B cell (primary cell): ENCODE results near the gene MEGF8. TPM values are rescaled to one million over a fixed set of nuclear protein-coding genes. Genes with fewer than 3 reads are reported as not detected.

Experiments used
- ATAC-seq: fragments of 200-7000 bp; cut with Tn5 transposase; one replicate; pipeline ENCODE4 v1.10.0; 2021; ENCODE audit warnings: low read depth, mild to moderate bottlenecking, moderate number of reproducible peaks, moderate library complexity
- CTCF ChIA-PET: fragments of 350-600 bp; sonication (Branson Sonifier 250); formaldehyde crosslinking; loops from one replicate; lab custom pipeline; 2021; ENCODE audit warnings: antibody characterized with exemption, inconsistent platforms; lab: Charles Lee
- POLR2A ChIA-PET: fragments of 350-600 bp; sonication (Branson Sonifier 250); formaldehyde crosslinking; loops from one replicate; lab custom pipeline; 2021; ENCODE audit warnings: antibody characterized with exemption; lab: Charles Lee
- DNase-seq: peaks from one replicate; pipeline ENCODE4 v3.0.0; 2013
- H2AFZ ChIP-seq: 2 replicates; pipeline ENCODE4 v1.6.1; 2012; ENCODE audit warnings: mild to moderate bottlenecking, low read depth, low read length; ENCODE audit not compliant: insufficient read depth, poor library complexity, severe bottlenecking
- H3K27ac ChIP-seq, 2 donors: 1 replicate in 1 of 2; 2 replicates in 1 of 2; pipeline ENCODE4 v1.5.1; 2012 to 2013; ENCODE audit warnings: low read length in 2 of 2, mild to moderate bottlenecking in 2 of 2, moderate library complexity in 1 of 2
- H3K27me3 ChIP-seq, 4 experiments: fragments of 200-600 bp in 1 of 4; sonication (generic) in 1 of 4; replicated peaks in 1 of 4; 1 replicate in 2 of 4; 2 replicates in 2 of 4; pipeline versions ENCODE4 v1.6.1 to v1.7.0; 2013 to 2016; ENCODE audit warnings: low read length in 3 of 4, mild to moderate bottlenecking in 2 of 4, mixed read lengths in 1 of 4, moderate library complexity in 1 of 4; ENCODE audit not compliant: insufficient read depth in 4 of 4, control insufficient read depth in 3 of 4; ENCODE audit errors: control extremely low read depth in 1 of 4
- H3K36me3 ChIP-seq, 2 experiments: replicated peaks in 1 of 2; 1 replicate in 1 of 2; 2 replicates in 1 of 2; pipeline versions ENCODE4 v1.6.1 to v1.7.1; 2013; ENCODE audit warnings: low read length in 1 of 2; ENCODE audit not compliant: insufficient read depth in 2 of 2, control insufficient read depth in 1 of 2; ENCODE audit errors: control extremely low read depth in 1 of 2, extremely low read depth in 1 of 2
- H3K4me1 ChIP-seq, 2 donors: fragments of 200-600 bp in 1 of 2; sonication (generic) in 1 of 2; 1 replicate in 1 of 2; 2 replicates in 1 of 2; pipeline versions ENCODE4 v1.5.1 to v1.6.1; 2013 to 2017; ENCODE audit warnings: low read length in 2 of 2; ENCODE audit not compliant: control insufficient read depth in 2 of 2, insufficient read depth in 2 of 2
- H3K4me2 ChIP-seq: replicated peaks from 2 replicates; pipeline ENCODE3; 2012; ENCODE audit warnings: mild to moderate bottlenecking, low read depth, low read length; ENCODE audit not compliant: poor library complexity, severe bottlenecking
- H3K4me3 ChIP-seq, 5 experiments: fragments of 200-600 bp in 1 of 5; sonication (generic) in 1 of 5; 1 replicate in 3 of 5; 2 replicates in 2 of 5; pipeline versions ENCODE4 v1.5.1 to v1.7.0; 2011 to 2016; ENCODE audit warnings: low read length in 4 of 5, mild to moderate bottlenecking in 4 of 5, low read depth in 2 of 5, control low read depth in 1 of 5, moderate library complexity in 1 of 5; ENCODE audit not compliant: insufficient read depth in 1 of 5; ENCODE audit errors: control extremely low read depth in 1 of 5, extremely low read depth in 1 of 5
- H3K79me2 ChIP-seq: fragments of 200-600 bp; sonication (generic); one replicate; pipeline ENCODE4 v1.6.0; 2016; ENCODE audit warnings: low read length; ENCODE audit not compliant: control insufficient read depth, insufficient read depth
- H3K9ac ChIP-seq: fragments of 200-600 bp; sonication (generic); 2 replicates; pipeline ENCODE4 v1.6.1; 2017; ENCODE audit warnings: mild to moderate bottlenecking, low read length, moderate library complexity
- H3K9me3 ChIP-seq, 3 donors: one replicate each; pipeline versions ENCODE4 v1.6.1 to v1.7.1; 2013; ENCODE audit warnings: low read length in 2 of 3; ENCODE audit not compliant: control insufficient read depth in 2 of 3, insufficient read depth in 1 of 3; ENCODE audit errors: control extremely low read depth in 1 of 3
- H4K20me1 ChIP-seq: 2 replicates; pipeline ENCODE4 v1.6.0; 2012; ENCODE audit warnings: mild to moderate bottlenecking, low read length; ENCODE audit not compliant: insufficient read depth, control insufficient read depth, poor library complexity, severe bottlenecking
- H3K27ac Mint-ChIP-seq: one replicate; pipeline ENCODE4 v1.8.0; 2021; ENCODE audit warnings: mixed read lengths
- H3K27me3 Mint-ChIP-seq: one replicate; pipeline ENCODE4 v1.8.0; 2021; ENCODE audit warnings: mixed read lengths
- H3K4me1 Mint-ChIP-seq: one replicate; pipeline ENCODE4 v1.8.0; 2021; ENCODE audit warnings: mixed read lengths
- H3K4me3 Mint-ChIP-seq: one replicate; pipeline ENCODE4 v1.8.0; 2021; ENCODE audit warnings: mixed read lengths
- H3K9me3 Mint-ChIP-seq: one replicate; pipeline ENCODE4 v1.8.0; 2022; ENCODE audit warnings: mixed read lengths; ENCODE audit not compliant: insufficient read depth
- EZH2 ChIP-seq: IDR thresholded peaks from 2 replicates; pipeline ENCODE4 v1.6.1; 2012; ENCODE audit warnings: borderline replicate concordance, low read depth, mild to moderate bottlenecking, moderate library complexity, low read length; ENCODE audit not compliant: insufficient read depth, poor library complexity, severe bottlenecking
- WGBS: methylation state at CpG from one replicate; pipeline ENCODE4 v1.1.5; 2013; ENCODE audit warnings: missing lambda C conversion rate; ENCODE audit not compliant: insufficient coverage; 5-methylcytosine and 5-hydroxymethylcytosine counted together
- intact Hi-C: fragments of 100-400 bp; cut with micrococcal nuclease; formaldehyde crosslinking; loops from one replicate; pipeline ENCODE4 v1.10.0; 2022
- polyA plus RNA-seq: library from polyadenylated mRNA; depleted of rRNA; stranded (reverse); fragments of >200 nt; gene quantifications from 2 replicates; pipeline ENCODE4 v1.2.3, GENCODE V29; 2012
- small RNA-seq: library from RNA; depleted of rRNA; stranded (forward); fragments of <200 nt; gene quantifications from one replicate; pipeline ENCODE3, GENCODE V24; 2012; ENCODE audit warnings: low replicate concordance, low read depth; ENCODE audit not compliant: insufficient read length
- total RNA-seq, 2 donors: library from RNA; stranded (reverse); fragments of 120-200 nt in 1 of 2; gene quantifications; 1 replicate in 1 of 2; 2 replicates in 1 of 2; pipeline versions ENCODE4 v1.2.3 to v1.2.4, GENCODE V29; 2013 to 2022
- TF ChIP-seq, protein P1 (sequence below): fragments of 200-600 bp; IDR thresholded peaks from one replicate; pipeline ENCODE4 v1.8.0; 2022; ENCODE audit warnings: antibody characterized with exemption, mild to moderate bottlenecking

The MEGF8 gene
- total and polyA plus RNA-seq, 2 donors (not counting 1 experiment from before 2014, with no cell fraction given): 8.2 to 26.5 TPM

DNA sequence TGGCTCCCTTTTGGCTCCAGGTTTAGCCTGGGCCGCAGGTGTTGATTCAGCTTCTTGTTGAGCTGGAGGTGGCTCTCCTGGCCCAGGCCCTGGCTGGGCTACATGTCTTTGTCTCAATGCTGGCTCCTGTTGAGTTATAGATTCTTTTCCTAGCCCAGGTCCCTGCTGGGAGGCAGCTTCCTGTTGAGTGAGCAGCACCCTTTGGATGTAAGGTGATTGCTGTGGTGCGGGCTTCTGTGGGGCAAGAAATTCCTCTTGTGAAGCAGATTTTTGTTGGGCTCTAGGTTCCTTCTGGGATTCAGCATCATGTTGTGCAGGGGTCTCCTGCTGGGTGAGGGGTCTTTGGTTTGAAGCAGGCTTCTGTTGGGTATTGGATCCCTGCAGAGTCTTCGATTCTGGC is 101.2 kb downstream of the MEGF8 start:
- peaks cover 0 to 4% of the 10 kb centered on the region in 2 experiments for H3K36me3 ChIP-seq
- H3K4me1 Mint-ChIP-seq: peaks cover 26% of the 10 kb centered on the region
- peaks cover 7% of the 10 kb centered on the region for H3K79me2 ChIP-seq
- peaks cover 0 to 5% (median 0%) of the 10 kb centered on the region in 3 donors for H3K9me3 ChIP-seq
- TF ChIP-seq, protein P1, sequence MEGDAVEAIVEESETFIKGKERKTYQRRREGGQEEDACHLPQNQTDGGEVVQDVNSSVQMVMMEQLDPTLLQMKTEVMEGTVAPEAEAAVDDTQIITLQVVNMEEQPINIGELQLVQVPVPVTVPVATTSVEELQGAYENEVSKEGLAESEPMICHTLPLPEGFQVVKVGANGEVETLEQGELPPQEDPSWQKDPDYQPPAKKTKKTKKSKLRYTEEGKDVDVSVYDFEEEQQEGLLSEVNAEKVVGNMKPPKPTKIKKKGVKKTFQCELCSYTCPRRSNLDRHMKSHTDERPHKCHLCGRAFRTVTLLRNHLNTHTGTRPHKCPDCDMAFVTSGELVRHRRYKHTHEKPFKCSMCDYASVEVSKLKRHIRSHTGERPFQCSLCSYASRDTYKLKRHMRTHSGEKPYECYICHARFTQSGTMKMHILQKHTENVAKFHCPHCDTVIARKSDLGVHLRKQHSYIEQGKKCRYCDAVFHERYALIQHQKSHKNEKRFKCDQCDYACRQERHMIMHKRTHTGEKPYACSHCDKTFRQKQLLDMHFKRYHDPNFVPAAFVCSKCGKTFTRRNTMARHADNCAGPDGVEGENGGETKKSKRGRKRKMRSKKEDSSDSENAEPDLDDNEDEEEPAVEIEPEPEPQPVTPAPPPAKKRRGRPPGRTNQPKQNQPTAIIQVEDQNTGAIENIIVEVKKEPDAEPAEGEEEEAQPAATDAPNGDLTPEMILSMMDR: no peak
- no peak for TF ChIP-seq EZH2
- peaks cover 0 to 2% (median 0%) of the 10 kb centered on the region in 4 experiments for H3K27me3 ChIP-seq
- H3K4me3 ChIP-seq: no peak overlapping the region
- ATAC-seq (no peak), DNase-seq (no peak)
- ChIA-PET CTCF (interaction anchor here (1.0 to 4.1 kb wide), 4 partner anchors 8 to 23 kb away, joined by 3 to 25 read pairs (median 4); no protein-coding TSS in a partner anchor), POLR2A (no interaction called here)
- peaks cover 9 to 22% of the 10 kb centered on the region in 2 donors for H3K4me1 ChIP-seq
- no peak overlapping the region for H2AFZ ChIP-seq
- no peak overlapping the region for H3K9ac ChIP-seq
- H3K9me3 Mint-ChIP-seq: no peaks in the 10 kb centered on the region
- peaks cover 9% of the 10 kb centered on the region for H4K20me1 ChIP-seq
- H3K4me3 Mint-ChIP-seq: no peak overlapping the region
- 96% methylated on average over 3 of the region's 3 CpGs for WGBS
- no peak overlapping the region for H3K27ac ChIP-seq
- H3K4me2 ChIP-seq: no peak overlapping the region
- intact Hi-C loops: no loop called here
- no peaks in the 10 kb centered on the region for H3K27me3 Mint-ChIP-seq
- no peak overlapping the region for H3K27ac Mint-ChIP-seq

DNA sequence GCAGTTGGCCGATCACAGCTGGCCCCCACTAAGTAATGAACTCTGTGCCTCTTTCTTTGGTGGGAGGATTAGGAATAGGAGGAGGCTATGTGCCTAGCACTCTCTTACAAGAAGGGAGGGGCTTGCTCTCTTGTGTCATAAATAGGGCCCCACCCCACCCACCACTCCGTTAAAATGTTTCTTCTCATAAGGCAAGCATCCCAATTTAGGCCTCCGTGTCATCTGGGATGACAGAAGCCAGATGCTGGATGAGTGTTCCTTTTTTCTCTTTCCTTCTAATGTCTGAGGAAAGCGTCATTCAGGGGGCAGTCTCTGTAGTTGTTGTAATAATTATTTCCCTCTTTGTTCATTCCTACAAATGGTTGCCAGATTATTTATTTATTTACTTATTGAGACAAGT is 101.9 kb downstream of the MEGF8 start, which contains the start of gene LIPE:
Gene LIPE (minus strand): TSS at position 76 of the 400 bp plus-strand sequence. CDS start 239 bp downstream, outside the sequence.
- H3K27ac ChIP-seq: no peak within 1 kb of the TSS
- intact Hi-C loops: no loop called here
- H3K9me3 ChIP-seq: peaks cover 0 to 5% (median 0%) of the 10 kb centered on the region in 3 donors
- Mint-ChIP-seq H3K4me3 (no peak within 1 kb of the TSS), H3K4me1 (peaks cover 19% of the 10 kb centered on the region), H3K27ac (no peak within 1 kb of the TSS), H3K27me3 (no peaks in the 10 kb centered on the region), H3K9me3 (no peaks in the 10 kb centered on the region)
- no peak within 1 kb of the TSS for H3K9ac ChIP-seq
- H3K79me2 ChIP-seq: peaks cover under 1% of the 10 kb centered on the region
- H3K27me3 ChIP-seq: peaks cover 0 to 2% (median 0%) of the 10 kb centered on the region in 4 experiments
- WGBS: no CpG with 5 or more reads among the region's 4 CpGs
- no peaks in the 10 kb centered on the region for H3K36me3 ChIP-seq
- H3K4me3 ChIP-seq: no peak within 1 kb of the TSS
- no peak within 1 kb of the TSS for H2AFZ ChIP-seq
- no peak within 1 kb of the TSS for H3K4me2 ChIP-seq
- H3K4me1 ChIP-seq: peaks cover 2 to 16% of the 10 kb centered on the region in 2 donors
- ChIA-PET POLR2A (no interaction called here), CTCF (interaction anchor here (1.1 to 2.3 kb wide), 2 partner anchors 11 to 14 kb away, joined by 4 to 7 read pairs; no protein-coding TSS in a partner anchor)
- no peak for TF ChIP-seq EZH2
- TF ChIP-seq, protein P1: no peak
- no peak for ATAC-seq
- H4K20me1 ChIP-seq: peaks cover 2% of the 10 kb centered on the region
- no peak for DNase-seq

Small RNAs within 50 kb of the gene (small RNA-seq; reads per million reads assigned to genes)
- not detected for gene MIR8077

Other genes with a start within 250 kb of the MEGF8 start
- 27.4 and 28.4 TPM in 2 replicates for gene ZNF574, start 249.5 kb upstream of the MEGF8 start, total RNA-seq
- gene ZNF574, start 249.5 kb upstream of the MEGF8 start, polyA plus RNA-seq: 21.0 and 29.1 TPM in 2 replicates
- gene POU2F2, start 193.2 kb upstream of the MEGF8 start, total RNA-seq: 145 and 152 TPM in 2 replicates
- 125 and 170 TPM in 2 replicates for gene POU2F2, start 193.2 kb upstream of the MEGF8 start, polyA plus RNA-seq
- gene DEDD2, start 108.0 kb upstream of the MEGF8 start, total RNA-seq: 52.8 and 59.5 TPM in 2 replicates
- 74.2 and 90.6 TPM in 2 replicates for gene DEDD2, start 108.0 kb upstream of the MEGF8 start, polyA plus RNA-seq
- gene ZNF526, start 105.3 kb upstream of the MEGF8 start, total RNA-seq: 19.0 and 21.3 TPM in 2 replicates
- 2.9 and 4.9 TPM in 2 replicates for gene ZNF526, start 105.3 kb upstream of the MEGF8 start, polyA plus RNA-seq
- gene GSK3A, start 83.0 kb upstream of the MEGF8 start, total RNA-seq: 36.8 and 42.0 TPM in 2 replicates
- gene GSK3A, start 83.0 kb upstream of the MEGF8 start, polyA plus RNA-seq: 26.2 and 38.5 TPM in 2 replicates
- 48.6 and 62.1 TPM in 2 replicates for gene ERF, start 70.5 kb upstream of the MEGF8 start, total RNA-seq
- 51.5 and 96.4 TPM in 2 replicates for gene ERF, start 70.5 kb upstream of the MEGF8 start, polyA plus RNA-seq
- 119 and 123 TPM in 2 replicates for gene CIC, start 56.4 kb upstream of the MEGF8 start, total RNA-seq
- 75.7 and 77.8 TPM in 2 replicates for gene CIC, start 56.4 kb upstream of the MEGF8 start, polyA plus RNA-seq
- 0.41 and 0.54 TPM in 2 replicates for gene PRR19, start 23.5 kb upstream of the MEGF8 start, total RNA-seq
- 0.26 and 0.39 TPM in 2 replicates for gene PRR19, start 23.5 kb upstream of the MEGF8 start, polyA plus RNA-seq
- 13.6 and 15.9 TPM in 2 replicates for gene PAFAH1B3, start 23.0 kb upstream of the MEGF8 start, total RNA-seq
- 20.8 and 29.2 TPM in 2 replicates for gene PAFAH1B3, start 23.0 kb upstream of the MEGF8 start, polyA plus RNA-seq
- gene TMEM145, start 12.3 kb upstream of the MEGF8 start, total RNA-seq: not detected in 2 replicates
- gene TMEM145, start 12.3 kb upstream of the MEGF8 start, polyA plus RNA-seq: not detected in 2 replicates
- gene CNFN, start 64.7 kb downstream of the MEGF8 start, total RNA-seq: 4.0 and 4.1 TPM in 2 replicates
- 10.1 and 23.2 TPM in 2 replicates for gene CNFN, start 64.7 kb downstream of the MEGF8 start, polyA plus RNA-seq
- gene LIPE, start 101.8 kb downstream of the MEGF8 start, total RNA-seq: 46.2 and 46.9 TPM in 2 replicates
- 46.8 and 49.4 TPM in 2 replicates for gene LIPE, start 101.8 kb downstream of the MEGF8 start, polyA plus RNA-seq
- not detected in 2 replicates for gene CXCL17, start 117.3 kb downstream of the MEGF8 start, total RNA-seq
- gene CXCL17, start 117.3 kb downstream of the MEGF8 start, polyA plus RNA-seq: not detected in 2 replicates
- gene CEACAM1, start 202.8 kb downstream of the MEGF8 start, total RNA-seq: 12.8 and 14.6 TPM in 2 replicates
- 5.8 and 8.8 TPM in 2 replicates for gene CEACAM1, start 202.8 kb downstream of the MEGF8 start, polyA plus RNA-seq